GM12891 (cell line): ENCODE data around the gene CDH4.

Experiments used
- POLR2A ChIP-seq: IDR thresholded peaks from 2 replicates; pipeline ENCODE4 v1.6.1; 2011; ENCODE audit warnings: low read depth, low read length, control low read depth
- POLR2AphosphoS5 ChIP-seq: IDR thresholded peaks from 2 replicates; pipeline ENCODE4 v1.6.1; 2011; ENCODE audit warnings: low read depth, low read length, control low read depth

GRCh38 chr20:61861054-61861841 is 609.2 kb downstream of the CDH4 start:
- TF ChIP-seq POLR2A, result no peak
- TF ChIP-seq POLR2AphosphoS5, result no peak
